GM21723 (cell line): Measurements from ENCODE around the gene DNAI4.
"Not testable (repeated sequence)": the region's sequence is repeated elsewhere in the genome, so short reads cannot be mapped to it uniquely, and the experiment has no call there.

Experiments
- ATAC-seq: cut with Tn5 transposase; IDR thresholded peaks from one replicate; pipeline ENCODE4 v1.9.1; 2021; ENCODE audit warnings: mild to moderate bottlenecking, moderate library complexity; ENCODE audit not compliant: unreplicated experiment

Gene DNAI4, protein sequence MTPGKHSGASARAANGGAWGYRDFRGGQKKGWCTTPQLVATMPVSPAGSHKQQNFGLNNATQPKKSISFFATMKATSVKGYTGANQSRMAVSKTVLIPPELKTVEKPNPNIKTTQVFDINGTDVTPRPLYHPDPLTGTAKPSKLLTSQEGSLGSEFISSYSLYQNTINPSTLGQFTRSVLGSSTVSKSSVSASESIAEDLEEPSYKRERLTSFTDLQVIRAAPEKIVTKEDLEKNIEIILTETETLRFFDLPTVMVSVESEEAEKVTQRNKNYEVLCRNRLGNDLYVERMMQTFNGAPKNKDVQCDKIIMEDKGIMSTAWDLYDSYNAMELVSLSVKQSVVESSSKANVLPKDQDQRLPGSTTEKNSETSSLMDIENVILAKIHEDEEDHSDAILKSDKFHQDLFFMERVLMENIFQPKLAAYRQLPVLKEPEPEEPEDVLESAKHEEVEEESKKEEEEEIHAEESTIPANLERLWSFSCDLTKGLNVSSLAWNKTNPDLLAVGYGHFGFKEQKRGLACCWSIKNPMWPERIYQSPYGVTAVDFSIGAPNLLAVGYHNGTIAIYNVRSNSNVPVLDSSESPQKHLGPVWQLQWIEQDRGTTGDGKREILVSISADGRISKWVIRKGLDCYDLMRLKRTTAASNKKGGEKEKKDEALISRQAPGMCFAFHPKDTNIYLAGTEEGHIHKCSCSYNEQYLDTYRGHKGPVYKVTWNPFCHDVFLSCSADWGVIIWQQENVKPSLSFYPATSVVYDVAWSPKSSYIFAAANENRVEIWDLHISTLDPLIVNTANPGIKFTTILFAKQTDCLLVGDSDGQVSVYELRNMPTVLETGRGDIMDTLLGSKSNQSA

DNA sequence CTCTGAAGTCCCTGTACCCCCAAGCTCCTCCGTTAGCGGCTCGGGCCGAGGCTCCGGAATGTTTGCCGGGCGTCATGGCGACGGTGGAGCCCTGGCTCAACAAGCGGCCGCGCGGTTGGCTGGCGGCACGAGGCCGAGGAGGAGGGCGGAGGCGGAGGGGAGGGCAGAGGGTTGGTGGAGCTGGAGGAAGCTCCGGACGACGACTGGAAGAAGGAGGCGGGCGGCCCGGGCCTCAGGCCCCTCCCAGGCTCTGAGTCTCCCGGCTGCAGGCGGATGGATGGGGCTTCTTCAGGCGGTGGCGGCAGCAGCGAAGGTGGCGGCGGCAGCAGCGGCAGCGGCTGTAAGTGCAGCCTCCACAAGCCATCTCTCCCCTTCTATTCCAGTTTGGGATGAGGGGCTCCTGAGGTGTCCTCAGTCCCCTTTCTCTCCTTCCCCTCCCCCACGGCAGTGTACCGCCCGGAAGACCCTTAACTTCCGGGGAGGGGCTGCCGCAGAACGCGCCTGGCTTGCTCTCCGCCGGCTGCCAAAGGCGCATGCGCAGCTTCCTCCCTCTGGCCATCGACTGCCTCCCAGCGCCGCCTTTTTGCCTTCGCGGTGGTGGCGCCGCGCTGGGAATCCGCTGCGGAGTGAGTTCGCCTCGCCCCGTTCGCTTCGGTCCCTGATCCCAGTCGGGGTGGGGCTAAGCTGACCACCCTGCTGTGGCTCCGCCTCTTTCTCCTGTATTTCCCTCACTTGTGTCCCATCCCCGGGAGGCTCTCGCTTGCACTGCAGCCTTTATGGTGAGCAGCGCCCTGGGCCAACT lies at the start of gene DNAI4, which contains the start of gene MIER1:
Gene DNAI4 (minus strand): TSS at position 101 of the 802 bp plus-strand sequence. CDS start 25 bp downstream, at position 76.
Gene MIER1 (plus strand): TSS at position 235 of the 802 bp plus-strand sequence. CDS start 39 bp downstream, at position 274.
- ATAC-seq: peak; percentile 95

DNA sequence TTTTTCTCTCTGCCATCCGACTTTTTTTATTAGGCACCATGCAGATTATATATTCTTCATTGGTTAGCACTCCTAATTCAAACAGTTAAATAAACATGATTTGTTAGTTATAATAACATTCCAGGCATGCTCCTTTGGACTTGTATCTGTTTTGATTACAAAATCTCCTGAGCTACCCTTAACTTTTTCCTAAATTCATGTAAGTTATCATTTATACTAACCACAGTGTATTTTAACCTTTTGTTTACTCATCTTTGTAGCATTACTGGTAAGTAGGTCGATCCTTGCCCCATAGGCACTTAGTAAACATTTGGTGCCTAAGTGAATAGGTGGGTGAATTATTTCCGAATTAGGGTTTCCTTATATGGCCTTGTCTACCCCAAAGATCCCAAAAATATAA lies 43.9 kb upstream of the DNAI4 start:
- ATAC-seq: no peak

DNA sequence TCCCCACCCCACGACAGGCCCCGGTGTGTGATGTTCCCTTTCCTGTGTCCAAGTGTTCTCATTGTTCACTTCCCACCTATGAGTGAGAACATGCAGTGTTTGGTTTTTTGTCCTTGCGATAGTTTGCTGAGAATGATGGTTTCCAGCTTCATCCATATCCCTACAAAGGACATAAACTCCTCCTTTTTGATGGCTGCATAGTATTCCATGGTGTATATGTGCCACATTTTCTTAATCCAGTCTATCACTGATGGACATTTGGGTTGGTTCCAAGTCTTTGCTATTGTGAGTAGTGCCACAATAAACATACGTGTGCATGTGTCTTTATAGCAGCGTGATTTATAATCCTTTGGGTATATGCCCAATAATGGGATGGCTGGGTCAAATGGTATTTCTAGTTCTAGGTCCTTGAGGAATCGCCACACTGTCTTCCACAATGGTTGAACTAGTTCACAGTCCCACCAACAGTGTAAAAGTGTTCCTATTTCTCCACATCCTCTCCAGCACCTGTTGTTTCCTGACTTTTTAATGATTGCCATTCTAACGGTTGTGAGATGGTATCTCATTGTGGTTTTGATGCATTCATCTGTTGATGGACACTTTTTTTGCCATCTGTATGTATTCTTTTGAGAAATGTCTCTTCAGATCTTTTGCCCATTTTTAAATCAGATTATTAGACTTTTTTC lies 41.7 kb upstream of the DNAI4 start:
- not testable (repeated sequence) for ATAC-seq

DNA sequence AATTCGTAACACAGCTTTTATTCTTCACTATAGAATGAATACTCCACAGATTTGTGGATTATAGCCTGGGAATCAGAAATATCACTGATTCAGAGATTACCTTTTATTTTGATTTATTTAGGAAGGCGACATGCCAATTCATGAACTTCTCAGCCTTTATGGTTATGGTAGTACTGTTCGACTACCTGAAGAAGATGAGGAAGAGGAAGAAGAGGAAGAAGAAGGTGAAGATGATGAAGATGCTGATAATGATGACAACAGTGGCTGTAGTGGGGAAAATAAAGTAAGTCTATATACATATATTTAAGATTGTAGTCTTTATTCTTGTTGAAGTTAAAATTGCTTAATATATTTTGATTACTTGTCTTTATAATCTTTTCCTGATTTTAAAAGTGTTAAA lies 33.3 kb upstream of the DNAI4 start:
- ATAC-seq: no peak

DNA sequence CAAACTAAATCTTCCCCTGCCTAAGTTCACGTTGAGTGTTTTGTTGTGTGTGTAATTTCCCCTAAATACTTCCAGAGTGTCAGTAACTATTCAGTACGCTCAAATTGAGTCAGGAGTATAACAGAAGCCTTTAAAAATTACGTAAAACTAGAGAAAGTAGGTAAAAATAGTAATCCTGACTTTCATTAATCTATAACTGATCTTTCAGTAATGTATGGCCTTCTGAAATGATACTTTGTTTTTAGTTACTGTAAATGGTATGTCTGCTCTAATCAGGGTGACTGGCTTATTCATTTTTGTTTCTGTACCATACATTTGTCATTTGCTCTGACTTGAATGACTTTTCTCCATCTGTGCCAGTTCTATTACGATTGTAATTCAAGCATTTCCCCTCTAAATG lies 29.6 kb upstream of the DNAI4 start:
- peak; percentile 67 for ATAC-seq

DNA sequence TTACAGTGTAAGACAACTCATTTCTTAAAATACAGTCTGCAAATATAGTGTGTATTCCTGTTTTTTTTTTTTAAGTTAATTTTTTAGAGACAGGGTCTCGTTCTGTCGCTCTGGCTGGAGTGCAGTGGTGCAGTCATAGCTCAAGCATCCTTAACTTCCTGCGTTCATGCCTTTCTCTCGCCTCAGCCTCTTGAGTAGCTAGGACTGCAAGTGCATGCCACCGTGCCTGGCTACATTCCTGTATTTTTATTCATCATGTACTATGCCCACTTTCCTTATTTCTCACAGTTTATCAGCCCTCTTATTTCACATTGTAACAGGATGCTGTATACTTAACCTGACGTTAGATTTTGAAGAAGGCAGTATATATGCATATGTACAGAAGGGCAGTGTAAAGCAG lies 26.9 kb upstream of the DNAI4 start:
- no peak for ATAC-seq

DNA sequence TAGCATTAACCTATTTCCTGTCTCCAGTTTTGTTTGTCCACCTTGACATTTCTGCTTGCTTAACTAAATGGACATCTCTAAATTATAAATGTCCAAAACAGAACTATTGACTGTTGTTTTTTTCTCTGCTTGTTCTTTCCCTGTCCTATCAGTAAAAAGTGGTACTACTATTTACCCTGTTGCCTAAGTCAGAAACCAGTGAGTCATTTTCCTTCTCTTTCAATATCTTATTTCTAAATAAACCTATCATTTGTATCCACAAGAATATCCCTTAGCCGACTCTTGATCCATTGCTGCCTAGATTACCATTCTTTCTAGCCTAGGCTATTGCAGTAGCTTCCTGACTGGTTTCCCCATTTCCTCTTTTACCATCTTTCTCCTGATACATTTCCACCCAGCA lies 22.6 kb upstream of the DNAI4 start:
- no peak for ATAC-seq

DNA sequence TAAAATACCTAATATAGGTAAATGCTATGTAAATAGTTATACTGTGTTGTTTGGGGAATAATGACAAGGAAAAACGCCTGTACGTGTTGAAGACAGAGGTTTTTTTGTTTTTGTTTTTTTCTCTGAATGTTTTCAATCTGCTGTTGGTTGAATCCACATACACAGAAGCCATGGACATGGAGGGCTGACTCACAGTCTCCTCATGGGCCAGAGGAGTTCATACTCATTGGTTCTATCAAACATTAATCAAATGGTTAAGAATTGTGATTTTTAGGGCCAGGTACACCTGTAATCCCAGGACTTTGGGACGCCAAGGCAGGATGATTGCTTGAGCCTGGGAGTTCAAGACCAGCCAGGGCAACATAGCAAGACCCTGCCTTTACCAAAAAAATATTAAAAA lies 20.7 kb upstream of the DNAI4 start:
- ATAC-seq: no peak

DNA sequence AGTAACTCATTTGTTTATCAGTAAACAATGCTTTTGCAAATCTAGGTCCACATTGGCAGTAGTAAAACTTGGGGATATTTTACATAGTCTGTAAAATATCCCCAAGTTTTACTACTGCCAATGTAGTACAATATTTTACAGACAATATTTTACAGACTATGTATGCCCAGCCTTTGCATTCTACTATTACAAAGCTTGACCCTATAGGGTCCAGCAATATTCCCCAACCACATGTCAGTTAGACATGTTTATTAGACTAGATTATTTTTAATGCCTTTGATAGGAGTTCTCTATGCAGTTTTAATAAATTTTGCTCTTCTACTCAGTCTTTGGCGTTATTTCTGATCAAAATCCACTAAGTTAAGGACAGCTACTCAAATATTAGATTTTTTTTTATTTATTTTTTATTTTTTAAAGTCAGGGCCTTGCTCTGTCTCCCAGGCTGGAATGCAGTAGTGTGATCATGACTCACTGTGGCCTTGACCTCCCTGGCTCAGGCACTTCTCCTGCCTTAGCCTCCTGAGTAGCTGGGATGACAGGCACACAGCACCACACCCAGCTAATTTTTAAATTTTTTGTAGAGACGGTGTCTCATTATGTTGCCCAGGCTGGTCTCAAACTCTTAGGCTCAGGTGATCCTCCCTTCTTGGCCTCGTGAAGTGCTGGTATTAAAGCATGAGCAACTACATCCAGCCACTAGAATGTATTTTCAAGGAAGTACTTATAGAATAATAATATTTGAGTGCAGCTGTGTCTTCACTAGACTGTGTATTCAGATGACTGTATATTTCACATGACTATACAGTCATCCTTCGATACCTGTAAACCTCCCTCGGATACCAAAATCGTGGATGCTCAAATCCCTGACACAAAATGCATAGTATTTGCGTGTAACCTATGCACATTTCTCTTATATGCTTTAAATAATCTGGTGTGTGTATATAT lies 19.9 kb upstream of the DNAI4 start:
- no peak for ATAC-seq

DNA sequence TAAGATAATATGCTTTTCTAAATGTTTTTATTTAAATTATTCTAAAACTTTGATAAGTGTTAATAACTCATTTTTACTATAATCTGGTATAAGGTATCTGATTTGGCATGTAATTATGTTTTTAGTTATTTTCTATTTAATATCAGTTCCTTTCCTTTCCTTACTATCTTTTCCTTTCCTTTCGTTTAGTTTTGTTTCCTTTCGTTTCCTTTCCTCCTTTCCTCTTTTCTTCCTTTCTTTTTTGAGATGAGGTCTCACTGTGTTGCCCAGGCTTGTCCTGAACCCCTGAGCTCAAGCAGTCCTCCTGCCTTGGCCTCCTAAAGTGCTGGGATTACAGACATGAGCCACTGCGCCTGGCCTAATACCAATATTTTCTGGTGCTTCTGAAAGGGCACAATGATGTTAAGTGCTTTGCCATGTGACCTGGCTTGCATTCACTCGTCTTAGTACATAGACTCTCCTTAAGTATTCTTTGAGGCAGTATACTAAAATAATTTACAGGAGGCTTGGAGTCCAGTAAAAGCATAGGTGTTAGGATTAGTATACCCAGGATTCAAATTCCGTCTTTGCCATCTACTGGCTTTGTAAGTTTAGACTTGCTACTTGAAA lies 18.8 kb upstream of the DNAI4 start:
- ATAC-seq: no peak

DNA sequence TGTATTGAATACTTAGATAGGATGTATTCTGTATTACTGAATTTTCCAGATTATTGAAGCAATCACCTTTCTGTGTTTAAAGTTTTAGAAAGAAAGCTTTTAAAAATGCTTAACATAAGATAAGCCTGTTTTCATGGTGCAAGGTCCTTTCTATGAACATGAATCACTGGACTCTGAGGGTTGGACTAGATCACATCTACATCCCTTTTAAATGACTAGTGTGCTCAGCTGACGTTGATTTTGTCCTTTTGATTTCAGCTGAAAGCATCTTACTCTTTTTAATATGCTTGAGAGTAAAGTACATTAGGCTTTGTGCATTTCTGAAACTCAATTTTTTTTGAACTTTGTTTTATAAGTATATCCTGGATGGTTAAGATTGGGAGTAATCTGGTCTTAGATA lies 16.3 kb upstream of the DNAI4 start:
- no peak for ATAC-seq

DNA sequence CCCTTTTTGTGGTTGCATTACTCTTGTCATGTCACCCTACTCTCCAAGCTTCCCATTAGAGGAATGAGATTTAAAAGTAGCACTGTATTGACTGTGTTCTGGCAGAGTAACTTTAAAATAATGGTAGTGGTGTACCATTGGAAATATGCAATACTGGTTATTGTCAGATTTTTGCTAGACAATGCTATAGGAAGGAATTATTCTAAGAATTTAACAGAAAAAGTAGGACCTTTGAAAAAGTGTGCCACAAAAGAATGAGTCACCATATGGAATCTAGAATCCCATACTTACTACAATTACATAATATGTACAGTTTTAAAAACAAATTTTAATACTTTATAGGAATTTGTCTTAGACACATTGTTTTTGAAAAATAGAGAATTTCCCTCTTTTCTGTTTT lies 14.0 kb upstream of the DNAI4 start:
- ATAC-seq: no peak

DNA sequence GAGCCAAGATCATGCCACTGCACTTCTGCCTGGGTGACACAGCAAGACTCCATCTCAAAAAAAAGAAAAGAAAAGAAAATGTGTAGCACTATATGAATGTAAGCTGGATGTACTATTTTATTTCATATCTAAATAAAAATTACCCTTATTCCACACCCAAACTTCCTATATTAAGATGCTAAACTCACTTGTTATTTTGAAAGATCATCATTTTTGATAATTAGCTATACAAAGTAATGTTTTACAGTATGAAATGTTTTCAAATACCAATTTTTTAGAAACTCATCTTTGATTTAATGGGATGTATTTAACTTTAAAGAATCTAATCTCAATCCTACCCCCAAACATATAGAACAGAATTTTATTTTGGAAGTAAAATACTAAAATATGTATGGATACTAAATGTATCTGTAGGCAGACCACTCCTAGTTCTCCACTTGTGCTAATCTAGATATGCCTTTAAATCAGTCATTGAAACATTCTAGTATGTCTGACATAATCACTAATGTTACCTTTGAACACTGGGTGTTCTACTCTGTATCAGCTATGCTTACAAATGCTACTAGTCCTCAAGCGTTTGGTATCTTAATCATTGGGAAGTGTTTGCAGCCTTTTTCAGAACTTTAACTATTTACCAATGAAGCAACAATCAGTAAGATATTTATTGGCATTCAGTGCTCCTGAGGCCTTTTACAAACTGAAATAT lies 13.0 kb upstream of the DNAI4 start:
- ATAC-seq: no peak

DNA sequence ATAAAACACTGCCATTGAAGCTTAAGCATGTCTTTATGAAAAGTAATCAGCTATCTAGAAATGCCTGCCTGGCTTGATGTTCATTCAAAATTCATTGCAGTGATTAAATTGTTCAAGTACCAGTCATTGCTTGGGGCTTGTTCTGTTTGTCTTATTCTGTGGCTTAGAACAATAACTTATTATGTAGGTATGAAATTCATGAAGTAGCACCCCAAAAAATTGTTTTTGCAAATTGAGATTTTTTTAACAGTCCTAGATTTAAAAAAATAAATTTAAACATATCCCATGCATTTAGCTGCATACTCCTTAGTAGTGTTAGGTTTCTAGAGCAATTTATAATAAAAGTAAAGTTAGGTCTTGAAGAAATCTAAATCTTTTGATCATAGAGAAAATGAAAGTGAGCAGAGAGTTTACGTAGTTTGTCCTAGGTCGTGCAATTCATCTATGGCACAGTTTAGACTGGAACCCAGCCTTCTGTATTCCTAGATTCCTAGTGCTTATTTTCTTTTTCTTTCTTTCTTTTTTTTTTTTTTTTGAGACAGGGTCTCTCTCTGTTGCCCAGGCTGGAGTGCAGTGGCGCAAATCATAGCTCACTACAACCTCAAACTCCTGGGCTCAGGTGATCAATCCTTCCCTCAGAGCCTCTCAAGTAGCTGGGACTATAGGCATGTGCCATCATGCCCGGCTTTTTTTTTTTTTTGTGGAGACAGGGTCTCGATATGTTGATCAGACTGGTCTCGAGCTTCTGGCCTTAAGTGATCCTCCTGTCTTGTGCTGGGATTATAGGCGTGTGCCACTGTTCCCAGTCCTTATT lies 9.4 kb upstream of the DNAI4 start:
- ATAC-seq: no peak

DNA sequence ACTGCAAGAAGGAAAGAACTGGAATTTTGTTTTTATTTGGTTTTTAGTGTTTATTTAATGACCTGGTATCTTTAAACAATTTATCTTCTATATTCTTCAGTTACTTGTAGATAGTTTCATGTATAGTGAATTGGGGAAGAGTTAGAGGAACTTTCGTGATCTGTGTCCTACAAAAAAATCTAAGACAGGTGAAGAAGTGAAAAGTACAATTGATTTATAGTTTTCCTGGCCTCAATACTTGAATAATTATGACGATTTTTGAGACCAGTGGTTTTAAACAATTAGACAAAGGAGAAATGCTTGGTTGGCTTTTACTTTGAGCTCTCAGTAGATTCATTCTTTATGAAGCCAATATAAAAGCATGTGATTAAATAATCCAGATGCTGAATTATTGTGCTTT lies 7.6 kb upstream of the DNAI4 start:
- no peak for ATAC-seq

DNA sequence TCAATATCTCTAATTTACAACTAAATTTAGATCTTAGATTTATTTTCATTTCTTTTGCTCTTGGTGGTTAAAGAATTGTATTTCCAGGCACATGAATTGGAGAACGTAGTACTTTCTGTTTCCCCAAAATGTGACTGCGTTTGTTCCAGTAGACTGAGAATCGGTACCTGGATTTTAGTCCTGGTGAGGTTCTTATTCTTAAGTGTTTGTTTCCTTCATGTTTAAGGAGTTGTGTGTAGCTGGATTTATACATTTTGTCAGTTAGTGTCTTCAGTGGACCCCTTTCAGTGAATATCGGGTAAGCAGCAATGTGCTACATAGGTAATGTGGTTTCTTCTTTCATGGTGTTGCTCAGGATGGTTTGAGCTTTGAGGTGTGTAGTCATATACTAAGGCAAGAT lies 6.9 kb upstream of the DNAI4 start:
- ATAC-seq: no peak

DNA sequence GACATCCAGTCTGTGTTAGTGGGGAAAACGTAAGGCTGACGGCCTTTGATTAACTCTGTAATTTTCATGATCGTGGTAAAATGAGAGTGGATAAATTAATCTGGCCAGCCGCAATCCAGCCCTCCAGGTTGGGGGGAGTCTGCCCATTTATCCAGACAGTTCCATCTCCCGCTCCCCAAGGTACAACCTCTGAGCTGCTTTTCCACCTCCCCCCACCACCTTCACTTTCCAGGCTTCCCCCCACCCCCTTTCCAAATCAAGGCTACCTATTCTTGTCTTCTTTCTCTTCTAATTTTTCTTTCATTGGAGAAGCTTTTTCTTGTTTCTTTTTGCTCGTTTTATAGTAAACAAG lies 6.1 kb upstream of the DNAI4 start:
- no peak for ATAC-seq
